HepG2 (cell line): ENCODE data around the gene MMP24OS. TPM values are rescaled to one million over a fixed set of nuclear protein-coding genes. Genes with fewer than 3 reads are reported as not detected.

ENCODE experiments used
- ATF7 ChIP-seq, 2 experiments: fragments of 450-650 bp in 1 of 2; sonication (generic) in 1 of 2; formaldehyde crosslinking in 1 of 2; IDR thresholded peaks; 2 replicates each; pipeline versions ENCODE4 v1.4.0 to v1.6.1; 2016 to 2020; ENCODE audit warnings: antibody characterized with exemption in 1 of 2, mild to moderate bottlenecking in 1 of 2, missing genetic modification reagents in 1 of 2
- BCL6 ChIP-seq: IDR thresholded peaks from 2 replicates; pipeline ENCODE4 v1.6.1; 2016; ENCODE audit warnings: missing genetic modification reagents, missing compliant biosample characterization
- BRCA1 ChIP-seq: sonication (generic); formaldehyde crosslinking; IDR thresholded peaks from 2 replicates; pipeline ENCODE4 v1.4.0; 2020; ENCODE audit warnings: missing genetic modification reagents
- CENPT ChIP-seq: sonication (generic); formaldehyde crosslinking; IDR thresholded peaks from 2 replicates; pipeline ENCODE4 v1.8.0; 2022; ENCODE audit warnings: low read depth, mild to moderate bottlenecking, moderate library complexity, missing genetic modification reagents
- FOSL2 ChIP-seq: sonication (generic); formaldehyde crosslinking; IDR thresholded peaks from 2 replicates; pipeline ENCODE4 v1.4.0; 2020; ENCODE audit warnings: missing genetic modification reagents
- GPN1 ChIP-seq: sonication (generic); formaldehyde crosslinking; IDR thresholded peaks from 2 replicates; pipeline ENCODE4 v1.5.1; 2020; ENCODE audit warnings: missing genetic modification reagents, borderline replicate concordance
- HNF4G ChIP-seq, 2 experiments: sonication (generic) in 1 of 2; formaldehyde crosslinking in 1 of 2; IDR thresholded peaks; 2 replicates each; pipeline versions ENCODE4 v1.4.0 to v1.6.1; 2011 to 2020; ENCODE audit warnings: borderline replicate concordance in 2 of 2, low read depth in 2 of 2, mild to moderate bottlenecking in 2 of 2, low read length in 1 of 2, missing genetic modification reagents in 1 of 2, moderate library complexity in 1 of 2
- MED8 ChIP-seq: sonication (generic); formaldehyde crosslinking; IDR thresholded peaks from 2 replicates; pipeline ENCODE4 v1.8.1; 2023; ENCODE audit warnings: mild to moderate bottlenecking, missing genetic modification reagents; ENCODE audit not compliant: insufficient replicate concordance
- MZF1 ChIP-seq: sonication (generic); formaldehyde crosslinking; IDR thresholded peaks from 2 replicates; pipeline ENCODE4 v1.8.1; 2023; ENCODE audit warnings: mild to moderate bottlenecking, missing genetic modification reagents, borderline replicate concordance
- NR2F6 ChIP-seq, 2 experiments: IDR thresholded peaks; 2 replicates each; pipeline ENCODE4 v1.6.1; 2016; ENCODE audit warnings: antibody characterized with exemption in 1 of 2, mild to moderate bottlenecking in 1 of 2
- SP5 ChIP-seq: IDR thresholded peaks from 2 replicates; pipeline ENCODE4 v1.6.1; 2016; ENCODE audit warnings: low read depth, borderline replicate concordance
- TRIM24 ChIP-seq: sonication (generic); formaldehyde crosslinking; IDR thresholded peaks from 2 replicates; pipeline ENCODE4 v1.8.0; 2022; ENCODE audit warnings: mild to moderate bottlenecking, missing genetic modification reagents
- ZFAT ChIP-seq: sonication (generic); formaldehyde crosslinking; conservative IDR thresholded peaks from 2 replicates; pipeline ENCODE4 v1.8.1; 2023; ENCODE audit warnings: missing genetic modification reagents, inconsistent platforms
- ZNF12 ChIP-seq: sonication (generic); formaldehyde crosslinking; IDR thresholded peaks from 2 replicates; pipeline ENCODE4 v1.5.0; 2020; ENCODE audit warnings: missing genetic modification reagents
- ZNF274 ChIP-seq: sonication (generic); formaldehyde crosslinking; IDR thresholded peaks from 2 replicates; pipeline ENCODE4 v1.5.1; 2020; ENCODE audit warnings: mild to moderate bottlenecking, missing genetic modification reagents
- ZNF547 ChIP-seq: sonication (generic); formaldehyde crosslinking; IDR thresholded peaks from 2 replicates; pipeline ENCODE4 v1.5.1; 2020; ENCODE audit warnings: mild to moderate bottlenecking, missing genetic modification reagents
- ZNF644 ChIP-seq: IDR thresholded peaks from 2 replicates; pipeline ENCODE4 v1.6.1; 2016; ENCODE audit warnings: low read depth
- polyA plus RNA-seq, 8 experiments: library from polyadenylated mRNA; depleted of rRNA in 3 of 8; stranded (reverse) in 7 of 8; unstranded in 1 of 8; fragments of >200 nt; fragmentation: Illumina TruSeq in 4 of 8; extraction: Trizol in 4 of 8; gene quantifications; 2 replicates each; pipeline versions ENCODE4 v1.2.1 to v1.2.3, GENCODE V29; 2011 to 2016; ENCODE audit warnings: low read depth in 4 of 8, missing spikeins in 1 of 8, mixed read lengths in 1 of 8; ENCODE audit not compliant: insufficient read depth in 1 of 8
- total RNA-seq, 5 experiments: library from RNA; depleted of rRNA; stranded (reverse); fragments of >200 nt; fragmentation: Illumina TruSeq; extraction: Trizol; gene quantifications; 2 replicates each; pipeline ENCODE4 v1.2.3, GENCODE V29; 2016; ENCODE audit warnings: low read depth in 1 of 5
- TF ChIP-seq, protein P1 (sequence below): sonication (generic); formaldehyde crosslinking; IDR thresholded peaks from 2 replicates; pipeline ENCODE4 v1.4.0; 2020; ENCODE audit warnings: mild to moderate bottlenecking, missing genetic modification reagents
- TF ChIP-seq, protein P2 (sequence below): sonication (generic); formaldehyde crosslinking; IDR thresholded peaks from 2 replicates; pipeline ENCODE4 v1.5.1; 2020; ENCODE audit warnings: mild to moderate bottlenecking, moderate library complexity, missing genetic modification reagents
- TF ChIP-seq, protein P3 (sequence below): IDR thresholded peaks from 2 replicates; pipeline ENCODE4 v1.6.1; 2012; ENCODE audit warnings: inconsistent platforms
- TF ChIP-seq, protein P4 (sequence below): sonication (generic); formaldehyde crosslinking; IDR thresholded peaks from 2 replicates; pipeline ENCODE4 v1.4.0; 2020; ENCODE audit warnings: missing genetic modification reagents

Gene MMP24OS
- total and polyA plus RNA-seq, 2 of the 13 experiments (the other 11 are each of a cell fraction or from before 2014, with no cell fraction given): 6.0 to 8.5 TPM

DNA sequence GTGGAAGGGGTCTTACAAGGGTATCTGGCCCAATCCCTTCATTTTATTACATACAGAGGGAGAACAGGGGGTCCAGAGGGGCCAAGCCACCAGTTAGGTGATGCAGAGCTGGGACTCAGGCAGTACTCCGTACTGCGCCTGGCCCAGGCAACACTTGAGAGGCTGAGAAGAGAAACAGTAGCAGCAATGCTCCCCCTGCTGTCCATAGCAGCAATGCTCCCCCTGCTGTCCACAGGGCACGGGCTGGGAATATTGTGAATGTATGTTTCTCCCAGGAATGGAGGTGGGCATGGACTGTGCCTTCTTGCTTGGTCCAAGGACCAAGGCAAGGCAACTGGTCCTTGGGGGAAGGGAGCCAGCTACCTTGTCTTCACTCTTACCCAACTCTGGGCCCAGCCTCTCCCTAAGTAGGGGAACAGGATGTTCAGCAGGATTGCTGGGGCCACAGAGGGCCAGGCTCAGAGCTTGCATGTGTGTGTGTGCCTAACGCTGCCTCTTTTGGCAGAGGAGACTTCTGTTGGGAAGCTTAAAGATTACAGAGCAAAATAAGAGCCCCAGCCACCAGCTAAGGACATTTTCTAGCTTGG is 29.1 kb upstream of the MMP24OS start (continued):
- TF ChIP-seq, protein P1, sequence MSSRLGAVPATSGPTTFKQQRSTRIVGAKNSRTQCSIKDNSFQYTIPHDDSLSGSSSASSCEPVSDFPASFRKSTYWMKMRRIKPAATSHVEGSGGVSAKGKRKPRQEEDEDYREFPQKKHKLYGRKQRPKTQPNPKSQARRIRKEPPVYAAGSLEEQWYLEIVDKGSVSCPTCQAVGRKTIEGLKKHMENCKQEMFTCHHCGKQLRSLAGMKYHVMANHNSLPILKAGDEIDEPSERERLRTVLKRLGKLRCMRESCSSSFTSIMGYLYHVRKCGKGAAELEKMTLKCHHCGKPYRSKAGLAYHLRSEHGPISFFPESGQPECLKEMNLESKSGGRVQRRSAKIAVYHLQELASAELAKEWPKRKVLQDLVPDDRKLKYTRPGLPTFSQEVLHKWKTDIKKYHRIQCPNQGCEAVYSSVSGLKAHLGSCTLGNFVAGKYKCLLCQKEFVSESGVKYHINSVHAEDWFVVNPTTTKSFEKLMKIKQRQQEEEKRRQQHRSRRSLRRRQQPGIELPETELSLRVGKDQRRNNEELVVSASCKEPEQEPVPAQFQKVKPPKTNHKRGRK (CRISPR knock-in tag): no peak
- 0 out of 2 replicates have a peak, but pooled peaks have one; percentile 17 for TF ChIP-seq BCL6
- TF ChIP-seq FOSL2 (CRISPR knock-in tag): peak; percentile 70
- no peak for TF ChIP-seq ZFAT
- peak; percentile 8; the same call in 1 of the 2 replicates for TF ChIP-seq SP5 (CRISPR knock-in tag)
- TF ChIP-seq, protein P2, sequence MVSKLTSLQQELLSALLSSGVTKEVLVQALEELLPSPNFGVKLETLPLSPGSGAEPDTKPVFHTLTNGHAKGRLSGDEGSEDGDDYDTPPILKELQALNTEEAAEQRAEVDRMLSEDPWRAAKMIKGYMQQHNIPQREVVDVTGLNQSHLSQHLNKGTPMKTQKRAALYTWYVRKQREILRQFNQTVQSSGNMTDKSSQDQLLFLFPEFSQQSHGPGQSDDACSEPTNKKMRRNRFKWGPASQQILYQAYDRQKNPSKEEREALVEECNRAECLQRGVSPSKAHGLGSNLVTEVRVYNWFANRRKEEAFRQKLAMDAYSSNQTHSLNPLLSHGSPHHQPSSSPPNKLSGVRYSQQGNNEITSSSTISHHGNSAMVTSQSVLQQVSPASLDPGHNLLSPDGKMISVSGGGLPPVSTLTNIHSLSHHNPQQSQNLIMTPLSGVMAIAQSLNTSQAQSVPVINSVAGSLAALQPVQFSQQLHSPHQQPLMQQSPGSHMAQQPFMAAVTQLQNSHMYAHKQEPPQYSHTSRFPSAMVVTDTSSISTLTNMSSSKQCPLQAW (CRISPR knock-in tag): peak; percentile 70; the same call in 1 of the 2 replicates
- TF ChIP-seq, protein P3, sequence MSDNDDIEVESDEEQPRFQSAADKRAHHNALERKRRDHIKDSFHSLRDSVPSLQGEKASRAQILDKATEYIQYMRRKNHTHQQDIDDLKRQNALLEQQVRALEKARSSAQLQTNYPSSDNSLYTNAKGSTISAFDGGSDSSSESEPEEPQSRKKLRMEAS: peak; percentile 45; the same call in 1 of the 2 replicates
- no peak for TF ChIP-seq MED8 (CRISPR knock-in tag)
- peak; percentile 15; the same call in 1 of the 2 replicates for TF ChIP-seq NR2F6 (IDR thresholded peaks at IDR 0.05)
- TF ChIP-seq NR2F6 (CRISPR knock-in tag; IDR thresholded peaks at IDR 0.05): 0 out of 2 replicates have a peak, but pooled peaks have one; percentile 18
- no peak for TF ChIP-seq HNF4G (IDR thresholded peaks at IDR 0.05; ENCODE audit: borderline replicate concordance, low read depth, low read length)
- 0 out of 2 replicates have a peak, but pooled peaks have one; percentile 31 for TF ChIP-seq HNF4G (CRISPR knock-in tag; IDR thresholded peaks at IDR 0.05; ENCODE audit: borderline replicate concordance, low read depth)
- TF ChIP-seq BRCA1 (CRISPR knock-in tag): no peak
- TF ChIP-seq GPN1 (CRISPR knock-in tag): no peak
- TF ChIP-seq CENPT: no peak
- no peak for TF ChIP-seq ZNF12 (CRISPR knock-in tag)
- TF ChIP-seq ZNF644 (CRISPR knock-in tag): peak; percentile 39; the same call in 1 of the 2 replicates
- TF ChIP-seq ZNF274 (CRISPR knock-in tag): peak; percentile 72; the same call in 1 of the 2 replicates
- TF ChIP-seq, protein P4, sequence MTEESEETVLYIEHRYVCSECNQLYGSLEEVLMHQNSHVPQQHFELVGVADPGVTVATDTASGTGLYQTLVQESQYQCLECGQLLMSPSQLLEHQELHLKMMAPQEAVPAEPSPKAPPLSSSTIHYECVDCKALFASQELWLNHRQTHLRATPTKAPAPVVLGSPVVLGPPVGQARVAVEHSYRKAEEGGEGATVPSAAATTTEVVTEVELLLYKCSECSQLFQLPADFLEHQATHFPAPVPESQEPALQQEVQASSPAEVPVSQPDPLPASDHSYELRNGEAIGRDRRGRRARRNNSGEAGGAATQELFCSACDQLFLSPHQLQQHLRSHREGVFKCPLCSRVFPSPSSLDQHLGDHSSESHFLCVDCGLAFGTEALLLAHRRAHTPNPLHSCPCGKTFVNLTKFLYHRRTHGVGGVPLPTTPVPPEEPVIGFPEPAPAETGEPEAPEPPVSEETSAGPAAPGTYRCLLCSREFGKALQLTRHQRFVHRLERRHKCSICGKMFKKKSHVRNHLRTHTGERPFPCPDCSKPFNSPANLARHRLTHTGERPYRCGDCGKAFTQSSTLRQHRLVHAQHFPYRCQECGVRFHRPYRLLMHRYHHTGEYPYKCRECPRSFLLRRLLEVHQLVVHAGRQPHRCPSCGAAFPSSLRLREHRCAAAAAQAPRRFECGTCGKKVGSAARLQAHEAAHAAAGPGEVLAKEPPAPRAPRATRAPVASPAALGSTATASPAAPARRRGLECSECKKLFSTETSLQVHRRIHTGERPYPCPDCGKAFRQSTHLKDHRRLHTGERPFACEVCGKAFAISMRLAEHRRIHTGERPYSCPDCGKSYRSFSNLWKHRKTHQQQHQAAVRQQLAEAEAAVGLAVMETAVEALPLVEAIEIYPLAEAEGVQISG (CRISPR knock-in tag): peak; percentile 74
- no peak for TF ChIP-seq ATF7 (IDR thresholded peaks at IDR 0.05)
- TF ChIP-seq ATF7 (CRISPR knock-in tag; IDR thresholded peaks at IDR 0.05): no peak
- TF ChIP-seq ZNF547 (CRISPR knock-in tag): 0 out of 2 replicates have a peak, but pooled peaks have one; percentile 35
- no peak for TF ChIP-seq TRIM24 (CRISPR knock-in tag)
- TF ChIP-seq MZF1: no peak
